Measurements from ENCODE around the gene LLGL2. TPM values are rescaled to one million over a fixed set of nuclear protein-coding genes. Genes with fewer than 3 reads are reported as not detected.

LLGL2 gene
- total RNA-seq, 1 donor = 13.2 TPM

DNA sequence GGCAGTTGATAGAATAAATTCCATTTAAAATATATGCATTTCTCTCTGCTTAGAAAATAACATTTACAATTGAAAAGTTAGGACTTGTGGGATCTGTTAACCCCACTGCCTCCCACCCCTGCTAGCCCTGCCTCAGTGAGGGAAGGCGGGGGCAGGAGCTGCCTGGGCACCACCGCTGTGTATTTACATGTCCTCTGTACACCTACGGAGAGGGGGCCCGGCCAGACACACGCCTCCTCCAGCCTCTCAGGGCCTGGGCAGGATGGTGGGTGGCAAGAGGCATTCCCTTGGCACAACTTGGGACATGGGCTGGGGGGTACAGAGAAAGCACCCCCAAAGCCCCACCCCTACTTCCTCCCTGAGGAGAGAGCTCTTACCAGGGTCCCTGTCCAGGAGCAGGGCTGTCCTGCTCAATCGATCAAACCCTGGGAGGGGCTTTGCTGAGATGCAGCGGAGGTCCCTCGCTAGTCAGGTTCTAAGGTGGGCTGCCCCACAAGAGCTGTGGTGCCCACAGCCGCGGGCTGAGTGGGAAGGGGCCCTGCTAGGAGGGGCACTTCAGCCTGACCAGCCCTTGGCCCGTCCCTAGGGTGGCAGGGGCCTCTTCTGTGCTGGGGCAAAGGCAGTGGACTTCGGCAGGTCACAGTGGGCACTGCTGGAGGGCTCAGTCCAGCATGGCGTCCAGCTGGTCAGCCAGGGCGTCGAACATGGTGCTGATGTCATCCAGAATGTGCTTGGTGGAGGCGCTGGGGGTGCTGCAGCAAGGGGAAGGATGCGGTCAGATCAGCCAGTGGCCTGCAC lies 24.9 kb upstream of the LLGL2 start:
- H3K4me3 ChIP-seq (ENCODE audit: low read length) = no peak overlapping the region
- H3K9me3 ChIP-seq (ENCODE audit: low read depth, low read length) = no peaks in the 10 kb centered on the region
- no peaks in the 10 kb centered on the region for H3K27me3 ChIP-seq (ENCODE audit: insufficient read depth, low read length)
- H3K4me1 ChIP-seq (ENCODE audit: insufficient read depth, low read length) = no peaks in the 10 kb centered on the region

DNA sequence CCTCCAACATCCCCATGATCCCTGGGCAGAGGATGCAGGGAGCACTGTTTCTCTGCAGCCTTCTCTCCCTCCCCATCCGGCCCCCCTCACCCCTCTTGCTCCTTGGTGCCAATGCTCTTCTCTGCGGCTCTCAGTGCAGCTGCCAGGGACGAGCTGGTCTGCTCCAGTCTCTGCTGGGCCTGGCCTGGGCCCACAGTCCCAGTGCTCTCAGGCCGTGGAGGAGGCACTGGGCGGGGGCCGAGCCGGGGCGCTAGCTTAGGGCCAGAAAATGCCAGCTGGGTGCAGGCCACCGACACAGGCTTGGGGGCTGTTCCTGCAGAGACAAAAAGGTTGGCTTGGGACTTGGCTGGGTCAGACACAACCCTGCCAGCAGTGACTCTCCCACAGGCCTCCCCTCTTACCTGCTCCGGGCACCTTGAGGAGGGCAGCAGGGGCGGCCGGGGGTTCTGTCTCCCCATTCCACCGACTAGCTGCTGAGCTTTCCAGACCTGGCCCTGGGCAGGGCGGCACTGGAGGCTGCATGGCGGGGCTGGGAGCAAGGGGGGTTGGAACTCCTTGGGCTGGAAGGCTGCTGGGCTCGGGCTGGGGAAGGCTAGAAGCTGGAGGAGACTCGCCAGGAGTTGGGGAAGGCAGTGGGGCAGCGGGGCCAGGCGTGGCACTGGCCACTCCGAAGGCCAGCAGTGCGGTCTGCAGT lies 24.0 kb upstream of the LLGL2 start:
- H3K9me3 ChIP-seq (ENCODE audit: low read depth, low read length) = no peaks in the 10 kb centered on the region
- no peak overlapping the region for H3K4me3 ChIP-seq (ENCODE audit: low read length)
- no peaks in the 10 kb centered on the region for H3K4me1 ChIP-seq (ENCODE audit: insufficient read depth, low read length)
- H3K27me3 ChIP-seq (ENCODE audit: insufficient read depth, low read length) = no peaks in the 10 kb centered on the region

DNA sequence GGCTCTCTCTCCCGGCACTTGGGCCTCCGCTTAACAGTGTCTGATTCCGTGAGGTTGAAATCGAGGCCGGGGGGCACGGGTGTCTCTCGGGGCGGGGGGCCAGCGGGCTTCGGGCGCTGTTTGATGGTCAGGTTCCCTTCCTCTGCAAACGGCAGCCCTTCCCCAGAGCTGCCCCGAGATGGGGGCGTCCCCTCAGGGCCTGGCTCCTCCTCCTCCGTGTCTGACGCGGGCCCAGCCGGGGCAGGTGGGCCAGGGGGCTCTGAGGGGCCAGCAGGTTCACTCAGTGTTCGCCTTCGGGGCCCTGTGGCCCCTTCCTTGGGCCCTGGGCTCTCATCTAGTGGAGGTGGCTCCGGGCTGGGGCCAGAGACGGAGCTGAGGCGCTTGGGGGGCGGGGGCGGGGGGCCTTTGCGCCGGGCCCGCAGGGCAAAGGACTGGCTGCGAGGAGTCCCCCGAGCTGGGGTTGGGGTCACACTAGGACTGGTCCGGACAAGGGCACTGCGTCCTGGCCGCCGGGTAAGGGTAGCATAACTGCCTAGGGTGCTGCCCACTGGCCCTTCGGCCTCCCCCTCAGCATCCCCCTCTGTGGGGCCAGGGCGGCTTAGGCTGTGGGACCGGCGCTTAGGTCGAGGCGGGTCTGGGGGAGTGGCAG lies 23.3 kb upstream of the LLGL2 start:
- H3K9me3 ChIP-seq (ENCODE audit: low read depth, low read length) = no peaks in the 10 kb centered on the region
- no peaks in the 10 kb centered on the region for H3K4me1 ChIP-seq (ENCODE audit: insufficient read depth, low read length)
- H3K4me3 ChIP-seq (ENCODE audit: low read length) = no peak overlapping the region
- no peaks in the 10 kb centered on the region for H3K27me3 ChIP-seq (ENCODE audit: insufficient read depth, low read length)

DNA sequence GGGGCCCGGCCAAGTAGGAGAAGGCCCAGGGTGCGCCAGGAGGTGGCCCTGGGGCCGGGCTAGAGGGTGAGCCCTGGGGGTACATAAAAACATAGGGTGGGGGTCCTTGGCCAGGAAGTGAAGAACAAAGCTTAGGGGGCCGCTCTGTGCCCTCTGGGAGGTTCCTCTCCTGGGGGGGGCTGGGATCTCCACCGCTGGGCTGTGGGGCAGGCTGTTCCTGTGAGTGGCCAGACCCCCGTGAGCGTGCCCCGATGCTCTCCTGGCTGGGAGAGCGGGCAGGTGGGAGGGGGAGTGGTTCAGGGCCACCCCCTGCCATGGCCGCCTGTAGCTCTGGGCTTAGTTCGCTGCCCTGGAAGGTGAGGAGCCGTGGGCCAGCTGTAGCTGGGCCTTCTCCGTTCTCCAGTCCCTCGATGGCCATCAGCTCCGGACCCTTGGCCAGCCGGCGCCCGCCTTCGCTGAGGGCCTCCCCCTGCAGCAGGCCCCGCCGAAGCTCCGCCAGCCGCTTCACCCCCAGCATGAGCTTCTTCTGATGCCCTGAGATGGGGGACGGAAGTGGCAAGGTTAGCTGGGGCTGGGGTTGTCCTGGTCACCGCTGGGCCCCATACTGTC lies 22.7 kb upstream of the LLGL2 start:
- H3K27me3 ChIP-seq (ENCODE audit: insufficient read depth, low read length) = no peaks in the 10 kb centered on the region
- H3K9me3 ChIP-seq (ENCODE audit: low read depth, low read length) = no peaks in the 10 kb centered on the region
- no peak overlapping the region for H3K4me3 ChIP-seq (ENCODE audit: low read length)
- H3K4me1 ChIP-seq (ENCODE audit: insufficient read depth, low read length) = no peaks in the 10 kb centered on the region

DNA sequence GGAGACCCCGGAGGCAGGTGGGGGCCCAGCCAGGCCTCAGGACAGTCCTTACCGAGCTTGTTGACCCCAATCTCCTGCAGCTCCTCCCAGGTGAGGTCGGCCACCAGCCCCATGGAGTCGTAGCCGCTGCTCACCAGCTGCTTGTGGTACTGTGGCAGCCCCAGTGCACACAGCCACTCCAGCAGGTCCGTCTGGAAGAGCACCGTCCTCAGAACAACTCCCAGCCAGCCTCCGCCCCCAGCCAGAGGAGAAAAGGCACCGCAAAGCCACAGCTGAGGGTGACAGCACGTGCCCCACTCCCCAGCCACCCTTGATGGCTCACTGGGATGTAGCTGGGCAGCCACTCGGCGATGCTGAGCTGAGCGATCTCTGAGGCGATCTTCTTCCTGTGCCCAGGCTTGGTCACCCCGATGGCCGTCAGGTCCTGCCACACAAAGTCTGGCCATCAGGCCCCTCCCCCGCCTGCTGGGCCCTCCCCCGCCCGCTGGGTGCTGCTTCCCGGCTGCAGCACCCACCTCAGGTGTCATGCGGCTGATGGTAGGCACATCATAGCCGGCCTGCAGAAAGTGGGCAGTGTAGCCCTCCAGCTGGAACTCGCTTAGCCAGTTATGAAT lies 22.1 kb upstream of the LLGL2 start:
- no peaks in the 10 kb centered on the region for H3K27me3 ChIP-seq (ENCODE audit: insufficient read depth, low read length)
- H3K4me3 ChIP-seq (ENCODE audit: low read length) = no peak overlapping the region
- H3K4me1 ChIP-seq (ENCODE audit: insufficient read depth, low read length) = no peaks in the 10 kb centered on the region
- no peaks in the 10 kb centered on the region for H3K9me3 ChIP-seq (ENCODE audit: low read depth, low read length)

DNA sequence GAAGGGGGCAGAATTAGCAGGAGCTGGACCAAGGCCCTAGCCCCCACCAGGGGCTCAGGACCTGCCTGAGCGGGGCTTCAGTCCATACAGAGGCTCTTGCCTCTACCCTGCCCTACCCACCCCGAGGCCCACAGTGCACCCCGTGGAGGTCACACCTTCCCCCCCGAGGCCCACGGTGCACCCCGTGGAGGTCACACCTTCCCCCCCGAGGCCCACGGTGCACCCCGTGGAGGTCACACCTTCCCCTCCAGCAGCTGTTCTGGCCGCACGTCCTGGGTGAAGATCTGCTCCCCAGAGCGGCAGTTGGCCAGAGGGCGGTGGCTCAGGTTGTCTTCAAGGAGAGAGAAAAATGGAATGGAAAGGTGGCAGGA lies 21.5 kb upstream of the LLGL2 start:
- Histone ChIP-seq H3K27me3 (ENCODE audit: insufficient read depth, low read length) (no peaks in the 10 kb centered on the region), H3K4me3 (ENCODE audit: low read length) (no peak overlapping the region), H3K9me3 (ENCODE audit: low read depth, low read length) (no peaks in the 10 kb centered on the region), H3K4me1 (ENCODE audit: insufficient read depth, low read length) (no peaks in the 10 kb centered on the region)

DNA sequence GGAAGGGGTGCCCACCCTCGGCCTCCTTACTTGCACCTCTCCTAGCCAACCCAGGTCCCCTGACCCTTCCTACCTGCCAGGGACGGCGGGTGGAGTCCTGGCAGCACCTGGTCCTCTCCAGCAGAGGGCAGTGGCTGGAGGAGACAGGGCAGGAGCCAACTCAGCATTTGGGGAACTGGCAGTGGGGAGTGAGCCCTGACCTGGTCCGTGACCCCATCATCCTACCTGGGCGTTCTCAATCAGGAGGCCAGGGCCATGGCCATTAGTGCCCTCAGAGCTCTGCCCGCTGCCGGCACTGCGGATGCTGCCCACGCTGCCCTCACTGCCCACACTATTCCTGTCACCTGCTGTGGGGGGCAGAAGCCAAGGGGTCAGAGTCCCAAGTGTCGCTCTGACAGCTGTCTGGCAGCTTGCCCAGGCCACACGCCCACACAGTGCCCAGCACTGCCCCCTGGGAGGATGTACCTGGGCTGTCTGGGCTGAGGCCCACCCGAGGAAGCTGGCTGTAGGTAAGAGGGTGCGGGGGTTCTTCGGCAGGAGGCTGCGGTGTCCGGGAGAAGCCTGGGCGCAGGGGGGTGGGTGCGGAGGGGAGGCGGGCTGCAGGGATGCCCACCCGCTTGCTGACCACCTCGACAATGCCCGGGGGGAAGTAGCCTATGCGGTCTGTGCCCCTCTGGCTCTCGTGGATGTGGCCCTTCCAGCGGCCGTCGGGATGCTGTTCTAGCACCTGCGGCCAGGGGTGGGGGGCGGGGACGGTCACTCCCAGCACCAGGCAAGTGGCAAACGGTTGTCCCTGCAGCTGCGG lies 20.9 kb upstream of the LLGL2 start:
- Histone ChIP-seq H3K4me1 (ENCODE audit: insufficient read depth, low read length) (no peaks in the 10 kb centered on the region), H3K27me3 (ENCODE audit: insufficient read depth, low read length) (no peaks in the 10 kb centered on the region), H3K4me3 (ENCODE audit: low read length) (no peak overlapping the region), H3K9me3 (ENCODE audit: low read depth, low read length) (no peaks in the 10 kb centered on the region)

DNA sequence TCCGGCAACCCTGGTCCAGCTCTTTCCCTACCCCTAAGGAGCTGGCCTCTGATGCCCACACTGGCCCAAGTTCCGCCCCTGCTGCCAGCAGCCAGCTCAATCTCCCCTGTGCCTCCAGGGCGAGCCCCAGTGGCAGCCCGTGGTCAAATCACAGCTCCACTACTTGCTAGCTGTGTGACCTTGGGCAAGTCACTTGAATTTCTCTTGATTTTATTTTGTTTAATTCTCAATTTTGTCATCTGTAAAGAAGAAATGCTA lies 20.4 kb upstream of the LLGL2 start:
- Histone ChIP-seq H3K9me3 (ENCODE audit: low read depth, low read length) (no peaks in the 10 kb centered on the region), H3K27me3 (ENCODE audit: insufficient read depth, low read length) (no peaks in the 10 kb centered on the region), H3K4me1 (ENCODE audit: insufficient read depth, low read length) (no peaks in the 10 kb centered on the region), H3K4me3 (ENCODE audit: low read length) (no peak overlapping the region)

DNA sequence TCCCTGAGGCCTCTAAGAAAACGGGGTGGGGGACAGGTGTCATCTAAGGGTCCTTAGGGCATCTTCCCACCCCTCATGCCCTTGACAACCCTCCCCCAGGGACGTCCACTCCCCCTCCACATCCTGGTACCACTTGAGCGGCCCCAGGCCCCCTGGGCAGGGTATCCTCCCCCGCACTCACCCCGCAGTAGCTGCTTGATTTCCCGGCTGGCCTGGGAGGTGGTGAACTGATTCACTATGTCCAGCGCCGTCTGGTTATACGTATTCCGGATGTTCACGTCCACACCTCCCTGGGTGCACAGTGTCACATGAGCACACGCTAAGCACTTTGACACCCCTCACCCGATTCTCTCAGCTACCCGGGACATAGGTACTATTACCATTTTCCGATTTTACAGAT lies 19.9 kb upstream of the LLGL2 start:
- H3K9me3 ChIP-seq (ENCODE audit: low read depth, low read length) = no peaks in the 10 kb centered on the region
- no peak overlapping the region for H3K4me3 ChIP-seq (ENCODE audit: low read length)
- no peaks in the 10 kb centered on the region for H3K27me3 ChIP-seq (ENCODE audit: insufficient read depth, low read length)
- no peaks in the 10 kb centered on the region for H3K4me1 ChIP-seq (ENCODE audit: insufficient read depth, low read length)

DNA sequence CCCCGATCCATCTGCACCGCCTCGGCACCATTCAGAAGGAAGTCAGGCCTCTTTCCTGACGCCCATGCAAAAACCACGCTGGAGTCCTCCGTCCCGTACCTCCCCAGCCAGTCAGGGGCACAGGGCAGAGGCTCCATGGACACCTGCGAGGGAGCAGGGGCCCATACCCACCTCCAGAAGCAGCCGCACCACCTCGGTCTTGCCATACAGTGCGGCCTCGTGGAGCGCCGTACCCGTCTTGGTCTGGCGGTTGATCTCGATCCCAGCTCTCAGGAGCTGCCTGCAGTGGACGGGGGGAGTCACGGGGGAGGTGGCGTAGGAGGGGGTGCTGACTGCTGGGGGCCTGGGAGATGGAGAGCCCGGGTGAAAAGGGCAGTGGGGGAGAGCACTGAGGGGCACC lies 19.4 kb upstream of the LLGL2 start:
- Histone ChIP-seq H3K9me3 (ENCODE audit: low read depth, low read length) (no peaks in the 10 kb centered on the region), H3K27me3 (ENCODE audit: insufficient read depth, low read length) (no peaks in the 10 kb centered on the region), H3K4me3 (ENCODE audit: low read length) (no peak overlapping the region), H3K4me1 (ENCODE audit: insufficient read depth, low read length) (no peaks in the 10 kb centered on the region)

DNA sequence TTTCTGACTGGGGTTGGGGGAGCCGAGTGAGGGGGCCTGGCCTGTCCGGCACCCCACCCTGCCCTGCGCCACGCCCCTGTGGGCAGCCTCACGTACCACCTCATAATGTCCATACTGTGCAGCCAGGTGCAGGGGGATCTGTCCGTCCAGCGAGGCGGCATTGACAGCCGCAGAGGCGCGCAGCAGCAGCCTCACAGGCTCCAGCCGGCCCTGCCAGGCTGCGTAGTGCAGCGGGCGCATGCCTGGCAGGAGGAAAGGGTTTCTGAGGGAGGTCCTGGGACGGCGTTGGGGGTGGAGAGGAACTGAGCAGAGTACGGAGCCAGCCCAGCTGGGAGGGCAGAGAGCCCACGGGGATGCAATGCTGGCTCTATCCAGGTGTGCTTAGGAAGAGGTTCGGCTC lies 18.6 kb upstream of the LLGL2 start:
- no peak overlapping the region for H3K4me3 ChIP-seq (ENCODE audit: low read length)
- no peaks in the 10 kb centered on the region for H3K4me1 ChIP-seq (ENCODE audit: insufficient read depth, low read length)
- H3K27me3 ChIP-seq (ENCODE audit: insufficient read depth, low read length) = no peaks in the 10 kb centered on the region
- no peaks in the 10 kb centered on the region for H3K9me3 ChIP-seq (ENCODE audit: low read depth, low read length)

DNA sequence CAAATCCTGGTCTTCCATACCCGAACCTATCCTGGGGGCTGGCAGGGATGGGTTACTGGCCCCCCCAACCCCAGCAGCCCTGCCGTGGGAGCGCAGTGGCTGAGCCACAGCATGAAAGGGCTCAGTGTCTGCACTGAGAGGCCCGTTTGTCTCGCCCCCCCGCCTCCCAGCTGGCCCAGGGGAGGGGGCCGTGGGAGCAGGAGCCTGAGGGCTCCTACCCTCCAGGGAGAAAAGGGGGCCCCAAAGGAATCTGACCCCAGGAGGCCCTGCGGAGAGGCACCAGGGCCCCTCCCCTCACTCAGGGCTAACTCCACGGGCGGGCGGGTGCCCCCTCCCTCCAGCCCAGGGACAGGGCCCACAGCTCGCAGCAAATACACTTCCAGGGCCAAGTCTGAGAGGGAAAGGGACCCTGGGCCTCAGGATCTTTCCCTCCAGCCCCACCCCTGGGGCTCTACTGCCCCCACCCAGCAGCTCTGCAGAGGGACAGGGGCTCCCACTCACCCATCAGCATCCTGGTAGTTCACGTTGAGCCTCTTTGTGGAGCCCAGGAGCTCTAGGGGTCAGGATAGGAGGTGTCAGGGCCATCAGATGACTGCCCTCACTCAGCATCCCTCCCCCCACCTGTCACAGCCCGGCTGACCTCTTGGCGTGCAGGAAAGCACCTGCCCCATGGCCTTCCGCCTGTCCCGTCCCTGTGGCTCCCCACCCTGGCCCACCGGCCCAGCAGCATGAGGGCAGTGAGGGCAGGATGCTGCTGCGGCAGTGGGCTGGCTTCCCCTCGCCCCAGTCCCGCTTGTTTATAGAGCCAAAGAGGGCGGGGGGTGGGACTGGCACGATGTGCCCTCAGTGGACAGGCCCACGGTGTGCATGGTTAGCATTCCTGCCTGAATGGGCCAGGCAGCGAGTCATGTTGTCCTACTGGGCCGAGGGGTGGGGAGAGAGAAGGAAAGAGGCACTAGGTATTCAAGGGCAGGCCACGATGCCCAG lies 17.5 kb upstream of the LLGL2 start:
- Histone ChIP-seq H3K4me1 (ENCODE audit: insufficient read depth, low read length) (no peaks in the 10 kb centered on the region), H3K9me3 (ENCODE audit: low read depth, low read length) (no peaks in the 10 kb centered on the region), H3K27me3 (ENCODE audit: insufficient read depth, low read length) (no peaks in the 10 kb centered on the region), H3K4me3 (ENCODE audit: low read length) (no peak overlapping the region)

DNA sequence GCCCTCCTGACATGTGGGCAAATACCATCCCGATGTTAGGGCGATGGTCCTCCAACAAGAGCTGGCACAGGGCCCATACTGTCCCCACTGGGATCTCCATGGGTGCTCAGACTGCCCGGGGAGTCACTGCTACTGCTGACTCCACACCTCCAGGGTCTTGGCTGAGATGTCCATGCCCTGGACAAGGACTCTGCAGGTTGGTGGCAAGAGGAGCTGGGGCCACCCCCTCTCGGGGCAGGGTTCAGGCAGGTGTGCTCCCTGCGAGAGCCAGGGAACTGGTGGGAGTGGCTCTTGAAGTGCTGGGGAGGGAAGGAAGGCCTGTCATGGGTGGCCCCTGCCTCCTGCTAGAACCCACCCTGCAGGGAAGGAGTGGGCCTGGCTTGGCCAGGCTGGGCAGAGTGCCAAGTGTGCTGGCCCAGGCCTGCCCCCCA lies 16.6 kb upstream of the LLGL2 start:
- H3K4me1 ChIP-seq (ENCODE audit: insufficient read depth, low read length) = no peaks in the 10 kb centered on the region
- no peaks in the 10 kb centered on the region for H3K9me3 ChIP-seq (ENCODE audit: low read depth, low read length)
- no peaks in the 10 kb centered on the region for H3K27me3 ChIP-seq (ENCODE audit: insufficient read depth, low read length)
- H3K4me3 ChIP-seq (ENCODE audit: low read length) = no peak overlapping the region

Measured in mononuclear cell (primary cell).